Astrocyte (in vitro differentiated cells and primary cell): Measurements from ENCODE around the gene PEMT. TPM values are rescaled to one million over a fixed set of nuclear protein-coding genes. Genes with fewer than 3 reads are reported as not detected.

Experiments used
- DNase-seq: peaks from one replicate; pipeline ENCODE4 v3.0.0-alpha.2; 2010; ENCODE audit warnings: low read depth
- FAIRE-seq: peaks from 2 replicates; lab custom pipeline; 2011; peaks lifted over from hg19 to GRCh38; lab: Jason Lieb, UNC
- H2AFZ ChIP-seq: 2 replicates; pipeline ENCODE4 v1.6.0; 2012; ENCODE audit warnings: low read depth, low read length, inconsistent platforms
- H3K27ac ChIP-seq: 2 replicates; pipeline ENCODE4 v1.5.1; 2011; ENCODE audit warnings: low read depth, low read length, inconsistent platforms
- H3K27me3 ChIP-seq: 2 replicates; pipeline ENCODE4 v1.6.0; 2011; ENCODE audit warnings: low read length, inconsistent platforms; ENCODE audit not compliant: insufficient read depth
- H3K36me3 ChIP-seq: 2 replicates; pipeline ENCODE4 v1.5.1; 2011; ENCODE audit warnings: low read length, inconsistent platforms; ENCODE audit not compliant: insufficient read depth
- H3K4me1 ChIP-seq: 2 replicates; pipeline ENCODE4 v1.5.1; 2011; ENCODE audit warnings: low read length, inconsistent platforms; ENCODE audit not compliant: insufficient read depth
- H3K4me2 ChIP-seq: 2 replicates; pipeline ENCODE4 v1.6.0; 2012; ENCODE audit warnings: low read length, inconsistent platforms
- H3K4me3 ChIP-seq: 2 replicates; pipeline ENCODE4 v1.5.1; 2011; ENCODE audit warnings: low read depth, mild to moderate bottlenecking, low read length, inconsistent platforms; ENCODE audit not compliant: insufficient read depth
- H3K79me2 ChIP-seq: 2 replicates; pipeline ENCODE4 v1.6.0; 2012; ENCODE audit warnings: mild to moderate bottlenecking, low read length, inconsistent platforms; ENCODE audit not compliant: insufficient read depth
- H3K9ac ChIP-seq: 2 replicates; pipeline ENCODE4 v1.6.0; 2012; ENCODE audit warnings: mild to moderate bottlenecking, low read length, inconsistent platforms
- H3K9me3 ChIP-seq: 2 replicates; pipeline ENCODE4 v1.5.1; 2012; ENCODE audit warnings: low read depth, mild to moderate bottlenecking, low read length, inconsistent platforms; ENCODE audit not compliant: insufficient read depth
- H4K20me1 ChIP-seq: 2 replicates; pipeline ENCODE4 v1.6.0; 2012; ENCODE audit warnings: low read length, inconsistent platforms; ENCODE audit not compliant: insufficient read depth
- H3K27ac Mint-ChIP-seq: one replicate; pipeline ENCODE4 v1.8.0; 2021; ENCODE audit warnings: mild to moderate bottlenecking, mixed read lengths; ENCODE audit not compliant: unreplicated experiment
- H3K27me3 Mint-ChIP-seq: one replicate; pipeline ENCODE4 v1.8.0; 2021; ENCODE audit warnings: low read depth, mixed read lengths; ENCODE audit not compliant: unreplicated experiment
- H3K36me3 Mint-ChIP-seq: one replicate; pipeline ENCODE4 v1.8.0; 2021; ENCODE audit warnings: low read depth, mixed read lengths; ENCODE audit not compliant: unreplicated experiment
- H3K4me1 Mint-ChIP-seq: one replicate; pipeline ENCODE4 v1.8.0; 2021; ENCODE audit warnings: low read depth, mixed read lengths; ENCODE audit not compliant: unreplicated experiment
- H3K4me3 Mint-ChIP-seq: one replicate; pipeline ENCODE4 v1.8.0; 2021; ENCODE audit warnings: mild to moderate bottlenecking, moderate library complexity, mixed read lengths; ENCODE audit not compliant: unreplicated experiment
- H3K9me3 Mint-ChIP-seq: one replicate; pipeline ENCODE4 v1.8.0; 2021; ENCODE audit warnings: mild to moderate bottlenecking, mixed read lengths; ENCODE audit not compliant: unreplicated experiment
- CTCF ChIP-seq: IDR thresholded peaks from 2 replicates; pipeline ENCODE4 v1.5.1; 2011; ENCODE audit warnings: low read depth, mild to moderate bottlenecking, inconsistent platforms, low read length, moderate library complexity; ENCODE audit not compliant: insufficient read depth
- EZH2 ChIP-seq: IDR thresholded peaks from 2 replicates; pipeline ENCODE4 v1.6.1; 2012; ENCODE audit warnings: mild to moderate bottlenecking, low read length, inconsistent platforms; ENCODE audit not compliant: insufficient read depth
- total RNA-seq: library from RNA; stranded (reverse); gene quantifications from 2 replicates; pipeline ENCODE4 v1.2.1, GENCODE V29; 2021

PEMT gene
- total RNA-seq, 1 donor from 2014 or later: 19.5 TPM

- Histone ChIP-seq H3K27me3 (no peaks in the 10 kb centered on the region), H3K4me3 (no peak overlapping the region), H3K4me2 (no peak overlapping the region), H3K79me2 (no peaks in the 10 kb centered on the region), H2AFZ (no peak overlapping the region), H3K27ac (no peak overlapping the region), H3K36me3 (no peaks in the 10 kb centered on the region), H3K4me1 (no peaks in the 10 kb centered on the region), H3K9ac (no peak overlapping the region), H3K9me3 (no peaks in the 10 kb centered on the region), H4K20me1 (no peaks in the 10 kb centered on the region)
- FAIRE-seq (no peak), DNase-seq (no peak)
- no peak for TF ChIP-seq EZH2
- TF ChIP-seq CTCF: no peak
- no peaks in the 10 kb centered on the region for H3K4me1 Mint-ChIP-seq
- no peaks in the 10 kb centered on the region for H3K36me3 Mint-ChIP-seq
- peaks cover 8% of the 10 kb centered on the region for H3K27me3 Mint-ChIP-seq
- H3K9me3 Mint-ChIP-seq: no peaks in the 10 kb centered on the region
- H3K27ac Mint-ChIP-seq: no peak overlapping the region
- no peak overlapping the region for H3K4me3 Mint-ChIP-seq
Observed at GRCh38 chr17:17612085-17613022, 20.8 kb upstream of the PEMT start.

GRCh38 chr17:17609121-17609520, 17.6 kb upstream of the PEMT start:
- Histone ChIP-seq H3K9ac (no peak overlapping the region), H3K79me2 (no peaks in the 10 kb centered on the region), H3K36me3 (no peaks in the 10 kb centered on the region), H2AFZ (no peak overlapping the region), H3K4me2 (no peak overlapping the region), H3K4me1 (peaks cover 11% of the 10 kb centered on the region), H3K4me3 (no peak overlapping the region), H3K9me3 (no peaks in the 10 kb centered on the region), H3K27me3 (no peaks in the 10 kb centered on the region), H3K27ac (no peak overlapping the region), H4K20me1 (no peaks in the 10 kb centered on the region)
- FAIRE-seq (no peak), DNase-seq (no peak)
- no peaks in the 10 kb centered on the region for H3K4me1 Mint-ChIP-seq
- H3K27me3 Mint-ChIP-seq: peaks cover 18% of the 10 kb centered on the region
- TF ChIP-seq EZH2 (no peak), CTCF (no peak)
- peaks cover 5% of the 10 kb centered on the region for H3K9me3 Mint-ChIP-seq
- no peak overlapping the region for H3K27ac Mint-ChIP-seq
- H3K36me3 Mint-ChIP-seq: peaks cover 2% of the 10 kb centered on the region
- no peak overlapping the region for H3K4me3 Mint-ChIP-seq

GRCh38 chr17:17606416-17607000, 15.0 kb upstream of the PEMT start:
- no peak overlapping the region for H3K27ac ChIP-seq
- no peaks in the 10 kb centered on the region for H3K79me2 ChIP-seq
- no peaks in the 10 kb centered on the region for H4K20me1 ChIP-seq
- H3K9me3 Mint-ChIP-seq: peaks cover 5% of the 10 kb centered on the region
- H3K27ac Mint-ChIP-seq: no peak overlapping the region
- TF ChIP-seq EZH2: no peak
- no peak for TF ChIP-seq CTCF
- peaks cover 2% of the 10 kb centered on the region for H3K36me3 Mint-ChIP-seq
- FAIRE-seq (no peak), DNase-seq (no peak)
- no peaks in the 10 kb centered on the region for H3K27me3 ChIP-seq
- no peaks in the 10 kb centered on the region for H3K36me3 ChIP-seq
- H3K4me3 ChIP-seq: no peak overlapping the region
- peaks cover 3% of the 10 kb centered on the region for H3K4me1 Mint-ChIP-seq
- peaks cover 18% of the 10 kb centered on the region for H3K27me3 Mint-ChIP-seq
- peak overlapping the region; percentile 4 for H3K4me3 Mint-ChIP-seq
- no peak overlapping the region for H3K4me2 ChIP-seq
- no peak overlapping the region for H3K9ac ChIP-seq
- no peak overlapping the region for H2AFZ ChIP-seq
- H3K9me3 ChIP-seq: no peaks in the 10 kb centered on the region
- peaks cover 11% of the 10 kb centered on the region for H3K4me1 ChIP-seq
